ENCODE results near the gene EPAS1. TPM values are rescaled to one million over a fixed set of nuclear protein-coding genes. Genes with fewer than 3 reads are reported as not detected.

EPAS1 gene
- total RNA-seq, 4 donors from 2014 or later = 126 to 249 (median 148) TPM

DNA sequence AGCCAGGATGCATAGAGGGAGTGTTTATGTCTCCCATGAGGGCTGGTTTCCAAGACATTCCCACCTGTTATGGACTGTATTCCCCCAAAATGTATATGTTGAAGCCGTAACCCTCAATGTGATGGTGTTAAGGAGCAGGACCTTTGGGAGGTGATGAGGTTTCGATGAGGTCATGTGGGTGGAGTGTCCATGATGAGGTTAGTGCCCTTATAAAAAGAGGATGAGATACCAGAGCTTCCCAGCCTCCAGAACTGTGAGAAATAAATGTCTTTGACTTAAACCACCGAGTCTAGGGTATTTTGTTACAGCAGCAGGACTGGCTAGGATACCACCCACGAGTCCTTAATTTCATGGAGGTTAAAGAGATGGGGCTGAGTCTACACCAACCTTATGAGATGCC lies 22.6 kb upstream of the EPAS1 start:
- TF ChIP-seq POLR2A (IDR thresholded peaks at IDR 0.05) = no peak
- TF ChIP-seq, protein P1, sequence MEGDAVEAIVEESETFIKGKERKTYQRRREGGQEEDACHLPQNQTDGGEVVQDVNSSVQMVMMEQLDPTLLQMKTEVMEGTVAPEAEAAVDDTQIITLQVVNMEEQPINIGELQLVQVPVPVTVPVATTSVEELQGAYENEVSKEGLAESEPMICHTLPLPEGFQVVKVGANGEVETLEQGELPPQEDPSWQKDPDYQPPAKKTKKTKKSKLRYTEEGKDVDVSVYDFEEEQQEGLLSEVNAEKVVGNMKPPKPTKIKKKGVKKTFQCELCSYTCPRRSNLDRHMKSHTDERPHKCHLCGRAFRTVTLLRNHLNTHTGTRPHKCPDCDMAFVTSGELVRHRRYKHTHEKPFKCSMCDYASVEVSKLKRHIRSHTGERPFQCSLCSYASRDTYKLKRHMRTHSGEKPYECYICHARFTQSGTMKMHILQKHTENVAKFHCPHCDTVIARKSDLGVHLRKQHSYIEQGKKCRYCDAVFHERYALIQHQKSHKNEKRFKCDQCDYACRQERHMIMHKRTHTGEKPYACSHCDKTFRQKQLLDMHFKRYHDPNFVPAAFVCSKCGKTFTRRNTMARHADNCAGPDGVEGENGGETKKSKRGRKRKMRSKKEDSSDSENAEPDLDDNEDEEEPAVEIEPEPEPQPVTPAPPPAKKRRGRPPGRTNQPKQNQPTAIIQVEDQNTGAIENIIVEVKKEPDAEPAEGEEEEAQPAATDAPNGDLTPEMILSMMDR (IDR thresholded peaks at IDR 0.05) = no peak
- intact Hi-C loops (cut with DNase I; ENCODE audit: low total_unique reads) = no loop called here
- no peak for DNase-seq (ENCODE audit: low spot score in 2 of 2)
- 96 to 98% methylated on average over 4 of the region's 4 CpGs for WGBS, 2 donors
- H3K4me3 ChIP-seq (ENCODE audit: low read depth, poor library complexity, severe bottlenecking) = no peak overlapping the region

DNA sequence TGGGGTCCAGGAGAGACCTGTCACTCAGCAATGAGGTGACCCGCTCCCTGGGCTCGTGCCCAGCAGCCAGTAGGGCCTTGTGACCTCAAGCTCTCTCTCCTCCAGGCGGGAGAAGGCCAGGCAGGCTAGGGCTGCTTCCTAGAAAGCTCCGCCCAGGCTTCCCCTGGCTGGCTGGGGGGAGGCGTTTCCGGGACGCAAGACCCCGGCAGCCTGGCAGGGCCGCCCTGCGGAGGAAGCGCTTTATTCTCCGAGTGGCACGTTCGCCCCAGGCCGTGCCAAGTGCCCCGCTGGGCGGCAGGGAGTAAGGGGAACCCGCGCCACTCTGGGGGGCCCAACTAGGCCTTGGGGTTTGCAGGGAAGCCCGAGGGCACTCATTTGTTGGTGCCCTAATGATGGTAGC lies 21.2 kb upstream of the EPAS1 start:
- H3K4me3 ChIP-seq (ENCODE audit: low read depth, poor library complexity, severe bottlenecking) = no peak overlapping the region
- TF ChIP-seq, protein P1 (IDR thresholded peaks at IDR 0.05) = no peak
- no peak for TF ChIP-seq POLR2A (IDR thresholded peaks at IDR 0.05)
- peak; percentile 48 to 91 for DNase-seq (ENCODE audit: low spot score in 2 of 2)
- intact Hi-C loops (cut with DNase I; ENCODE audit: low total_unique reads) = no loop called here
- 44 to 49% methylated on average over 6 to 20 of the region's 20 CpGs for WGBS, 2 donors

GRCh38 chr2:46276642-46277041 lies 20.6 kb upstream of the EPAS1 start:
- DNase-seq (ENCODE audit: low spot score in 2 of 2) = no peak
- TF ChIP-seq POLR2A (IDR thresholded peaks at IDR 0.05) = no peak
- TF ChIP-seq, protein P1 (IDR thresholded peaks at IDR 0.05) = no peak
- intact Hi-C loops (cut with DNase I; ENCODE audit: low total_unique reads) = no loop called here
- no peak overlapping the region for H3K4me3 ChIP-seq (ENCODE audit: low read depth, poor library complexity, severe bottlenecking)
- WGBS, 2 donors = 68% methylated on average over 2 of the region's 2 CpGs

GRCh38 chr2:46277431-46278190 lies 19.6 kb upstream of the EPAS1 start:
- TF ChIP-seq, protein P1 (IDR thresholded peaks at IDR 0.05) = no peak
- TF ChIP-seq POLR2A (IDR thresholded peaks at IDR 0.05) = no peak
- WGBS, 2 donors = 61 to 75% methylated on average over 5 to 7 of the region's 7 CpGs
- peak in 1 of 2 donors; percentile 76 for DNase-seq (ENCODE audit: low spot score in 2 of 2)
- intact Hi-C loops (cut with DNase I; ENCODE audit: low total_unique reads) = no loop called here
- H3K4me3 ChIP-seq (ENCODE audit: low read depth, poor library complexity, severe bottlenecking) = no peak overlapping the region

GRCh38 chr2:46278952-46279351 lies 18.3 kb upstream of the EPAS1 start:
- TF ChIP-seq, protein P1 (IDR thresholded peaks at IDR 0.05) = no peak
- no peak for TF ChIP-seq POLR2A (IDR thresholded peaks at IDR 0.05)
- intact Hi-C loops (cut with DNase I; ENCODE audit: low total_unique reads) = no loop called here
- H3K4me3 ChIP-seq (ENCODE audit: low read depth, poor library complexity, severe bottlenecking) = no peak overlapping the region
- 53 to 56% methylated on average over 3 of the region's 3 CpGs for WGBS, 2 donors
- no peak for DNase-seq (ENCODE audit: low spot score in 2 of 2)

DNA sequence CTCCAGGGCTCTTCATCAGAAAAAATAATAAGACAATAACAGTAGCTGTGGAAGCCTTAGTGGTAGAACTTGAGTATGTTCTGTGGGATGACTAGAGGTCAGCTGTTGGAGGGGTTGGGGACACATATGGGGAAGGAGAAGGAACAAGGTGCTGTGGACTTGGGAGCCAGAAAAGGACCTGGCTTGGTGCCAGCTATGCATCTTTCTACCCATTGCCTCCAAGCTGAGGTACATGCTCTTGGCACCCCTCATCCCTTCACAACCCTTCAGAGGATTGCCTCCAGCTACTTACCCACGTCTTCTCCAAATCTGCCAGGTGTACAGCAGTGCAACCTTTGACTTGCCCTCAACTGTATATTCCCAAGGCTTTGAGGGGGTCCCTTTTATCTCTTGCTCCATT lies 15.3 kb upstream of the EPAS1 start:
- no peak overlapping the region for H3K4me3 ChIP-seq (ENCODE audit: low read depth, poor library complexity, severe bottlenecking)
- TF ChIP-seq POLR2A (IDR thresholded peaks at IDR 0.05) = no peak
- intact Hi-C loops (cut with DNase I; ENCODE audit: low total_unique reads) = no loop called here
- DNase-seq (ENCODE audit: low spot score in 2 of 2) = peak in 1 of 2 donors; percentile 29
- 69 to 80% methylated on average over 1 of the region's 1 CpG for WGBS, 2 donors
